HG03558 (cell line): ENCODE results near the gene CYP1B1.

ENCODE experiments used
- ATAC-seq: cut with Tn5 transposase; IDR thresholded peaks from one replicate; pipeline ENCODE4 v1.9.1; 2021; ENCODE audit warnings: moderate number of reproducible peaks; ENCODE audit not compliant: unreplicated experiment; ENCODE audit errors: extremely low read depth

The CYP1B1 gene

GRCh38 chr2:38077431-38077769 lies 1.4 kb upstream of the CYP1B1 start:
- ATAC-seq = no peak

GRCh38 chr2:38076710-38077430 lies 919 bp upstream of the CYP1B1 start:
- peak; percentile 31 for ATAC-seq

GRCh38 chr2:38076152-38076709 lies 280 bp upstream of the CYP1B1 start:
- ATAC-seq = peak; percentile 30

- ATAC-seq = no peak
Observed at GRCh38 chr2:38074764-38075506, 1.0 kb downstream of the CYP1B1 start.

- no peak for ATAC-seq
Observed at GRCh38 chr2:38074058-38074763, 1.7 kb downstream of the CYP1B1 start.

GRCh38 chr2:38073211-38074057 lies 2.5 kb downstream of the CYP1B1 start:
- no peak for ATAC-seq

- ATAC-seq = no peak
Observed at GRCh38 chr2:38070438-38070837, 5.5 kb downstream of the CYP1B1 start.

GRCh38 chr2:38068234-38068633 lies 7.7 kb downstream of the CYP1B1 start:
- no peak for ATAC-seq

- ATAC-seq = no peak
Observed at GRCh38 chr2:38066421-38067115, 9.4 kb downstream of the CYP1B1 start.

- ATAC-seq = no peak
Observed at GRCh38 chr2:38065502-38066135, 10.3 kb downstream of the CYP1B1 start.

- no peak for ATAC-seq
Observed at GRCh38 chr2:38064801-38065501, 11.0 kb downstream of the CYP1B1 start.

- ATAC-seq = no peak
Observed at GRCh38 chr2:38060236-38061018, 15.5 kb downstream of the CYP1B1 start.

GRCh38 chr2:38057651-38058410 lies 18.1 kb downstream of the CYP1B1 start:
- ATAC-seq = no peak

- ATAC-seq = no peak
Observed at GRCh38 chr2:38056216-38056615, 19.7 kb downstream of the CYP1B1 start.

- no peak for ATAC-seq
Observed at GRCh38 chr2:38045811-38046210, 30.1 kb downstream of the CYP1B1 start.

- no peak for ATAC-seq
Observed at GRCh38 chr2:38039121-38039910, 36.6 kb downstream of the CYP1B1 start.
